CD1c-positive myeloid dendritic cell (primary cell): ENCODE measurements around the gene TMEM178A.
"Not testable (repeated sequence)": the region's sequence is repeated elsewhere in the genome, so short reads cannot be mapped to it uniquely, and the experiment has no call there.

Experiments used
- DNase-seq: peaks from one replicate; pipeline ENCODE4 v3.0.0-alpha.2; 2016; ENCODE audit errors: extremely low spot score

TMEM178A gene

GRCh38 chr2:39648580-39648979 lies 17.1 kb upstream of the TMEM178A start:
- DNase-seq = no peak

- no peak for DNase-seq
Observed at GRCh38 chr2:39649511-39649910, 16.2 kb upstream of the TMEM178A start.

- DNase-seq = no peak
Observed at GRCh38 chr2:39650468-39650867, 15.2 kb upstream of the TMEM178A start.

- not testable (repeated sequence) for DNase-seq
Observed at GRCh38 chr2:39656215-39656614, 9.5 kb upstream of the TMEM178A start.

DNA sequence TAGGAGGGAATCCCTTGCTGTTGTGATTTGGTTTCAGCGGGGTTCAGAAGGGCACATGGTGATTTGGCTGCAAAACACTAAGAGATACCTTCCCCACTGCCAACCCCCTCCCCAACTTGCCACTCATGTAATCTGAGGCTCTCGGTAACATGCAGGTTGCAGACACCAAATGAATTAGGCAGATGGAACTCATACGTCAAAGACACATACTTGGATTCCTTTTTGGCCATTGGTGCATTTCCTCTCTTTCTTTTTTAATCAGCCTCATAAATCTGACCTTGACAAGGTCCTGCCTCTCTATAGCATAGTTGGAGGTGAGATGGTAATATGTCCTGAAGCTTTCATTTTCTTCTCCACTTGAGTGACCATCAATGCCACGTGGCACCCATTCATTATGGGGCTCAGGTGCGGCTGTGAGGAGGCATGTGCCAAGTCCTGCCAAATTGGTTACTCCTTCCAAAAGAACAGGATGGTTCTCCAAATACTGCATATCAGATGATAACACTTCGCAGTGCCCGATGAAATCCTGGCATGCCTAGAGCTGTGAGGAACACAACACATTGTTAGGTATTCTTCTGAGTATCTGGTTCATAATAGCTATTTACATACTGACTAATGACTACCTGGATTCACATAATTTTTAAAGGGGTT lies 8.3 kb upstream of the TMEM178A start:
- no peak for DNase-seq

GRCh38 chr2:39658371-39658770 lies 7.3 kb upstream of the TMEM178A start:
- DNase-seq = no peak

GRCh38 chr2:39659765-39660611 lies 5.7 kb upstream of the TMEM178A start:
- no peak for DNase-seq

DNA sequence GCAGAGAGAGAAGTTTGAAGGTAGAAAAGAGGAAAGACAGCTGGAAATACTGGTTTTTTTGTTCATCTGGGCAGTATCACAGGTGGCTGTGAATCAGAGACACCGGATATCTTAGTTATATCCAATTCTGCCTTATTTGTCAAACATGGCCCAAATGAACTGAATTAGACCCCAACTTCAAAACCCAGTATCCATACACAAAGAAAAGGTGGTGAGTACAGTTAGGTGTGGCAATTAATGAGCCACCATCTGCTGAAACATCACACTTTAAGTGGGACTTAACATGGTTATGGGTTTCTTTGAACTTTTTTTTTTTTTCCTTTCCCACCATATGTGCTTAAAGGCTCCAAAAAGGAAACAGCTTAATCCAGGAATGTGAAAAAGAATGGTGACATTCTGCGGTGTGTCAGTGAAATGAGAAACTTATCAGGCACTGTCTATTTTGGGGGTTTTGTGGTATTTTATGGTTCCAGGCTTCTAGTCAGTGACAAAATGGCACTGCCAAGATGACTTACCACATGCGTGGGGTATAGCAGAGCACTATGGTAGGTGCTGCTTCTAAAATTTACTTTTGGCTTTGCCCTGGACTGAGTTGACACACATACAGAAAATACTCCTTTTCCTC lies 5.0 kb upstream of the TMEM178A start:
- no peak for DNase-seq

- no peak for DNase-seq
Observed at GRCh38 chr2:39661826-39662225, 3.9 kb upstream of the TMEM178A start.

- DNase-seq = no peak
Observed at GRCh38 chr2:39663187-39663930, 2.4 kb upstream of the TMEM178A start.

DNA sequence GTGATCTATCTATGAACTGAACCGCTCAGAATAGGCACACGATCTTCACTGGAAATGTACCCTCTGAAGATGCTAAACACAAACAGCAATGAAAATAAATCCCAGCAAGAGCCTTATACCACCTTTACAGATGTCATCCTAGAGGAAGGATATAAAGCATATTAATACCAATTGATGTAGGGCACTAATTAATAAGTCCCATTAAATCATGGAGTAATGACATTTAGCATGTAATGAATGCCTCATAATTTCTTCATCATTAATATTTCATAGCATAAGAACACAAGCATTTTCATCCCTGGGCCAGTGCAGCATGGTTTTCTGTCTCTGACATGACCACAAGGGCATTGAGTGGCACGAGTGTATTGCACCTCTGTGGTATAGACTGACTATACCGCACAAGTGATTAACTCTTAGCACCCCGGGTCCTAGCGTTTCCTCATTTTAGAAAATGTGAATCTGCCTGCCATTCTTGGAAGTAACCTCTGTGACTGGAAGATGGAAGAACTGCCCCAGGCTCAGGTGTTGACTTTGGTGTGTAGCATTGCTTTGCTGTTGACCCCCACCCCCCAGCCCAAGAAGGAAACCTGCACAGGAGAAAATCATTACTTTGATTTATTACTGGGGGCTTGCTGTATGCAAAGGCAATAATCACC lies 1.4 kb upstream of the TMEM178A start:
- DNase-seq = no peak

DNA sequence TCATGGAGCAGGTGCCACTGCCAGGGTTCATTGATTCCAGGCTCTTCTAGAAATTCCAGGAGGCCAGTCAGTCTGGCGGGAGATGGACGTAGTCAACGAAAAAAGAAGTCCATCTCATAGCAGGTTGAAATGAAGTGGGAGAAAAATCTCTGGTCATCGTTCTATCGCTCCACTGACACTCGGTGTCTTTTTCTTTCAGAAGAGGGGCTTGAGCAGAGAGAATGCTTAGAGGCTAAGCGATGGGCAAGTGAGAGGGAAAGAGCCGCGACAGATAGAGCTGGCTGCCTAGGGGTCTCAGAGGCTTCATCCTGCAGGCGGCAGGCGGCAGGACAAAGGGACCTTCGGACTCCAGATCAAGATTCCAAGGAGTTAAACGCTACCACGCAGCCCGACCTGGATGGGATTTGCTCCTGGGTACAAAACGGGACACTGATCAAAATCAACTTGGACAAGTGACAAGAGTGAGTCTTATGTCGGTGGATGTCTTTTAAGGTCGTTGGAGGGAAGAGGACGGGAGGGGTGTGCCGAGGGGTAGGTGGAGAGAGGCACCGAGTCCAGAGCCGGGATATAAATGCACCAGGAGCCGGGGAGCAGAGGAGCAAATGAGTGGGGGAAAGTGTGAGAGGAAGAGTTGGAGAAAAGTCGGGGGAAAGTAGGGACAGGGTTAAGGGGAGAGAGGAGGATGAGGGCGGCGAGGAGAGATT lies 677 bp upstream of the TMEM178A start:
- no peak for DNase-seq

DNA sequence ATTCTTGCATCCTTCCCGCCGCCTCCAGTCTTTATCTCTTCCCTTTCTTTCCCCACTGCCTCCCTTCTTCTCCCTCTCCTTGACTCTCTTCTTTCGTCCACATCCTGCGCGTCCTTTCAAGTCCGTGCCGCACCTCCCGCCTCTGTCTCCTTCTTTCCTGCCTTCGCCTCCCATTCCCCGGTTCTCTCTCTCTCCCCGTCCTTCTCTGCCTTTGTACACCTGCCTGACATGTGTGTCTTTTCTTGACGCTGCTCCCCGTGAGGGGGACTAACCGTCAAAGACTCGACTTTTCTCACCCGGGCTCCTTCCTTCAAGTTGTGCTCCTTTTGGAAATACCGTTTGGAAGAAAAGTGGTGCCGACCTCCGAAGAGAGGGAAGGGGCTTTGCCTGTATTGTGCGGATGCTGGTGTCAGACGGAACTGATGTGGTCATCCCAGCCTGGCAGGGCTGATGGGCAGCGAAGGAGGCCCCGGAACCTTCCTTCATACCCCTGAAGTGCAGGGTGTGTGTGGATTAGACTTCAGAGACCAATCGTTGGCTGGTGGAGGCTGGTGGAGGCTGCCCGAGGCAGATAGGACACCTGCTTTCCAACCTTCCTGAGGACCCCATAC lies 879 bp downstream of the TMEM178A start:
- DNase-seq = no peak

- DNase-seq = peak; percentile 18
Observed at GRCh38 chr2:39667104-39667885, 1.6 kb downstream of the TMEM178A start.

DNA sequence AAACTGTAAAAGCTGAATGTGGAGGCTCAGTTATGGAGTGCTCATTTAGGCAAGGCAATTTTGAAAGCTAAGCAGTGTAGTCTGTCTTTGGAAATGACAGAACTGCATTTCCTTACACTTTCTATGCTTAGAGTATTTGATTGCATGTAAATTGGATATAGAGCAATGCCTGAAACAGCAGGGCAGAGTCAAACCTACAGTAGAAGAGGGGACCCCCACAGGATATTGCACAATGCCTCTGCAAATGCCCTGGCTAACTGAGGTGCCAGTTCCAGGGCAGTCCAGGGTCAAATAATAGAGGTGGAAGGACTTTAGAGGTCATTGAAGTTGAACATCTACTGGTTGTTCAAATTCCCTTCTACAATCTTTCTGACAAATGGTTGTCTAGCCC lies 2.2 kb downstream of the TMEM178A start:
- no peak for DNase-seq

DNA sequence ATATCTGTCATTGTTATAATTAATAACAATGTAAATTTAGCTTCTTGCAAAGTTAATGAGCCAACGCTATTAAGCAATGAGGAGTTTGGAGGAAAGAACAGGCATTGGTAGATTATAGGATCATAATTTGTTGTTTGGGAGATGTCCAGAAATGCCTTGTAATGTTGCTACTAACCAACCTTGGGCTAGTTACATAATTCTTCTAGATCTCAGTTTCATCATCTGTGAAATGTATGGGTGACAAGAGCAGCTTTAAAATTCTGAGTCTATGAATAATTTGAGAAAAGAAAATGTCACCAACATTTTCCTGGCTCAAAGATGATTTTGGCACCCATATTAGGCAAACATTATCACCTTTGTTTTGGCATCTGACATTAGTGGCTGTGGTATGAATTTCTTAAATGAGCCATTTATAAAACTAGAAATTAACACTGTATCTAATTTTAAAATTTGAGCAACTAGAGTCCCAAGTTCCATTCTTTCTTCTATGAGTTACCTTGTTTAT lies 2.9 kb downstream of the TMEM178A start:
- no peak for DNase-seq

GRCh38 chr2:39671604-39672003 lies 5.9 kb downstream of the TMEM178A start:
- DNase-seq = no peak

- no peak for DNase-seq
Observed at GRCh38 chr2:39673018-39673417, 7.3 kb downstream of the TMEM178A start.

DNA sequence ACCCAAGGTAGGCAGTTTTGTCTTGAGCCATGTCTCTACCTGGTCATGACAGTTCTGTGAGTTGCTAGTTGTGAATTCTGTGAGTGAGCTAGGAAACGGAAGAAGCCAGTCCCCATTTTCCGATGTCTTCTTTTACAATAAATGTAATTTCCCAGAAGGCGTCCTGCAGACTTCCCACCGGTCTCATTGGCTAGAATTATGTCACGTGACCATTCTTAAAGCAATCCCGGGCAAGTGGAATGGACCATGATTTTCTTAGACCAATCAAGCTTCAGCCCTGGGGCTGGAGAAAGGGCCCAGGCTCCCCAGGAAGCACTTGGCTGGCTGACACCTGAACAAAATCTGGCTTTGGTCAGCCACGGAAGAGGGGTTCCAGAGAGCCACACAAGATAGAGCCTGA lies 10.6 kb downstream of the TMEM178A start:
- no peak for DNase-seq

GRCh38 chr2:39678170-39678569 lies 12.5 kb downstream of the TMEM178A start:
- no peak for DNase-seq
